Measurements from ENCODE around the gene ZMYM1.
"Not testable (repeated sequence)": the region's sequence is repeated elsewhere in the genome, so short reads cannot be mapped to it uniquely, and the experiment has no call there.

ZMYM1 gene

GRCh38 chr1:35069746-35070145 lies 9.4 kb upstream of the ZMYM1 start:
- Histone ChIP-seq H3K4me2 (ENCODE audit: low read length) (no peak overlapping the region), H3K4me3 (ENCODE audit: low read depth, low read length) (no peak overlapping the region), H3K9ac (no peak overlapping the region), H3K4me1 (no peaks in the 10 kb centered on the region), H3K9me3 (ENCODE audit: control insufficient read depth, low read length) (no peaks in the 10 kb centered on the region), H2AFZ (no peak overlapping the region), H3K27ac (no peak overlapping the region), H3K36me3 (ENCODE audit: control insufficient read depth, insufficient read depth, low read length) (no peaks in the 10 kb centered on the region), H3K79me2 (no peaks in the 10 kb centered on the region), H3K27me3 (ENCODE audit: control insufficient read depth, insufficient read depth, low read length) (no peaks in the 10 kb centered on the region)
- no peak for TF ChIP-seq CTCF (IDR thresholded peaks at IDR 0.05)

- H3K27me3 ChIP-seq (ENCODE audit: control insufficient read depth, insufficient read depth, low read length): no peaks in the 10 kb centered on the region
Measured at GRCh38 chr1:35073265-35073811, 5.8 kb upstream of the ZMYM1 start.

GRCh38 chr1:35076426-35076825 lies 2.8 kb upstream of the ZMYM1 start:
- H3K79me2 ChIP-seq; H3K4me3 ChIP-seq (ENCODE audit: low read depth, low read length); H3K4me1 ChIP-seq; H3K27me3 ChIP-seq (ENCODE audit: control insufficient read depth, insufficient read depth, low read length); H2AFZ ChIP-seq; H3K4me2 ChIP-seq (ENCODE audit: low read length); H3K9me3 ChIP-seq (ENCODE audit: control insufficient read depth, low read length); H3K36me3 ChIP-seq (ENCODE audit: control insufficient read depth, insufficient read depth, low read length); H3K27ac ChIP-seq; H3K9ac ChIP-seq: not testable (repeated sequence)

More at GRCh38 chr1:35073265-35073811, 5.8 kb upstream of the ZMYM1 start:
- Histone ChIP-seq H3K9me3 (ENCODE audit: control insufficient read depth, low read length) (no peaks in the 10 kb centered on the region), H3K79me2 (no peaks in the 10 kb centered on the region), H3K36me3 (ENCODE audit: control insufficient read depth, insufficient read depth, low read length) (no peaks in the 10 kb centered on the region), H3K4me1 (no peaks in the 10 kb centered on the region), H3K4me3 (ENCODE audit: low read depth, low read length) (no peak overlapping the region), H3K27ac (no peak overlapping the region), H3K9ac (no peak overlapping the region), H3K4me2 (ENCODE audit: low read length) (no peak overlapping the region), H2AFZ (no peak overlapping the region)
- TF ChIP-seq CTCF (IDR thresholded peaks at IDR 0.05): no peak

- Histone ChIP-seq H3K4me2 (ENCODE audit: low read length) (peak overlapping the region; percentile 81), H3K9me3 (ENCODE audit: control insufficient read depth, low read length) (no peaks in the 10 kb centered on the region), H3K9ac (no peak overlapping the region), H3K4me1 (no peaks in the 10 kb centered on the region), H3K4me3 (ENCODE audit: low read depth, low read length) (peak overlapping the region; percentile 87), H3K27ac (no peak overlapping the region), H3K36me3 (ENCODE audit: control insufficient read depth, insufficient read depth, low read length) (no peaks in the 10 kb centered on the region), H3K27me3 (ENCODE audit: control insufficient read depth, insufficient read depth, low read length) (no peaks in the 10 kb centered on the region), H2AFZ (no peak overlapping the region), H3K79me2 (no peaks in the 10 kb centered on the region)
- TF ChIP-seq CTCF (IDR thresholded peaks at IDR 0.05): no peak
Measured at GRCh38 chr1:35080171-35080854, 1.1 kb downstream of the ZMYM1 start.

GRCh38 chr1:35085421-35085820 lies 6.2 kb downstream of the ZMYM1 start:
- Histone ChIP-seq H3K9me3 (ENCODE audit: control insufficient read depth, low read length) (no peaks in the 10 kb centered on the region), H3K27me3 (ENCODE audit: control insufficient read depth, insufficient read depth, low read length) (no peaks in the 10 kb centered on the region), H3K4me3 (ENCODE audit: low read depth, low read length) (no peak overlapping the region), H3K36me3 (ENCODE audit: control insufficient read depth, insufficient read depth, low read length) (no peaks in the 10 kb centered on the region), H3K9ac (no peak overlapping the region), H3K79me2 (no peaks in the 10 kb centered on the region), H3K27ac (no peak overlapping the region), H3K4me1 (no peaks in the 10 kb centered on the region), H2AFZ (no peak overlapping the region), H3K4me2 (ENCODE audit: low read length) (no peak overlapping the region)
- no peak for TF ChIP-seq CTCF (IDR thresholded peaks at IDR 0.05)

Data from parathyroid adenoma (tissue), 2 donors.